Stimulated activated naive CD4-positive, alpha-beta T cell (primary cell): Measurements from ENCODE around the gene CRLF2.
"Not testable (repeated sequence)": the region's sequence is repeated elsewhere in the genome, so short reads cannot be mapped to it uniquely, and the experiment has no call there.

ENCODE experiments used
- DNase-seq, 6 experiments: peaks; one replicate each; lab custom pipeline; 2025; lab: John Stamatoyannopoulos, UW

CRLF2 gene

GRCh38 chrX:1212532-1212931 lies at the start of gene CRLF2:
Gene CRLF2, minus strand, starts transcription at chrX:1212649. Its CDS starts 15 bp downstream, at chrX:1212634.
- DNase-seq, result peak in 2 of 6 experiments; percentile 8 to 14

- DNase-seq, result not testable (repeated sequence)
Measured at GRCh38 chrX:1261771-1262170, 49.3 kb upstream of the CRLF2 start.

GRCh38 chrX:1261285-1261684 lies 48.8 kb upstream of the CRLF2 start:
- DNase-seq, result no peak

- DNase-seq, result no peak
Measured at GRCh38 chrX:1252861-1253260, 40.4 kb upstream of the CRLF2 start.

GRCh38 chrX:1249101-1249887 lies 36.8 kb upstream of the CRLF2 start:
- no peak for DNase-seq

GRCh38 chrX:1248331-1249061 lies 36.0 kb upstream of the CRLF2 start:
- DNase-seq, result peak in 2 of 6 experiments; percentile 17 to 23

GRCh38 chrX:1246816-1247215 lies 34.4 kb upstream of the CRLF2 start:
- DNase-seq, result peak; percentile 62 to 84 (median 72)

GRCh38 chrX:1244164-1245076 lies 32.0 kb upstream of the CRLF2 start:
- no peak for DNase-seq

- DNase-seq, result no peak
Measured at GRCh38 chrX:1242891-1243402, 30.5 kb upstream of the CRLF2 start.

GRCh38 chrX:1240551-1240950 lies 28.1 kb upstream of the CRLF2 start:
- not testable (repeated sequence) for DNase-seq

- no peak for DNase-seq
Measured at GRCh38 chrX:1239681-1240142, 27.3 kb upstream of the CRLF2 start.

GRCh38 chrX:1231850-1232465 lies 19.5 kb upstream of the CRLF2 start:
- peak in 4 of 6 experiments; percentile 7 to 57 (median 36) for DNase-seq

- DNase-seq, result not testable (repeated sequence)
Measured at GRCh38 chrX:1228101-1228500, 15.7 kb upstream of the CRLF2 start.

- DNase-seq, result no peak
Measured at GRCh38 chrX:1226249-1226648, 13.8 kb upstream of the CRLF2 start.

- DNase-seq, result no peak
Measured at GRCh38 chrX:1224954-1225353, 12.5 kb upstream of the CRLF2 start.

GRCh38 chrX:1223242-1223600 lies 10.8 kb upstream of the CRLF2 start:
- DNase-seq, result no peak

GRCh38 chrX:1222531-1223241 lies 10.2 kb upstream of the CRLF2 start:
- no peak for DNase-seq

GRCh38 chrX:1221296-1221845 lies 8.9 kb upstream of the CRLF2 start:
- DNase-seq, result no peak

- DNase-seq, result no peak
Measured at GRCh38 chrX:1218286-1218685, 5.8 kb upstream of the CRLF2 start.

GRCh38 chrX:1215123-1215823 lies 2.8 kb upstream of the CRLF2 start:
- DNase-seq, result no peak
